ENCODE measurements around the gene PCDHA6.
"Not testable (repeated sequence)": the region's sequence is repeated elsewhere in the genome, so short reads cannot be mapped to it uniquely, and the experiment has no call there.

PCDHA6 gene

GRCh38 chr5:140827704-140828361, at the start of gene PCDHA6:
TSS of gene PCDHA6 (plus strand) at chr5:140827960. CDS start at chr5:140828092, 132 bp downstream.
- no peak for DNase-seq

GRCh38 chr5:140780512-140780911, 47.2 kb upstream of the PCDHA6 start:
- no peak for DNase-seq

- no peak for DNase-seq
Measured at GRCh38 chr5:140785905-140786686, 41.7 kb upstream of the PCDHA6 start, which contains the start of gene PCDHA1. TSS of gene PCDHA1 (plus strand) at chr5:140786140.

- DNase-seq: not testable (repeated sequence)
Measured at GRCh38 chr5:140787422-140787821, 40.3 kb upstream of the PCDHA6 start.

- not testable (repeated sequence) for DNase-seq
Measured at GRCh38 chr5:140787849-140788504, 39.8 kb upstream of the PCDHA6 start.

GRCh38 chr5:140791089-140791488, 36.7 kb upstream of the PCDHA6 start:
- DNase-seq: peak; percentile 79

- DNase-seq: no peak
Measured at GRCh38 chr5:140794595-140795258, 33.0 kb upstream of the PCDHA6 start, which contains the start of gene PCDHA2. TSS of gene PCDHA2 (plus strand) at chr5:140794852.

GRCh38 chr5:140795259-140795641, 32.5 kb upstream of the PCDHA6 start:
- DNase-seq: no peak

- DNase-seq: not testable (repeated sequence)
Measured at GRCh38 chr5:140796072-140796717, 31.6 kb upstream of the PCDHA6 start.

GRCh38 chr5:140796718-140797095, 31.1 kb upstream of the PCDHA6 start:
- no peak for DNase-seq

- DNase-seq: no peak
Measured at GRCh38 chr5:140800816-140801493, 26.8 kb upstream of the PCDHA6 start, which contains the start of gene PCDHA3. TSS of gene PCDHA3 (plus strand) at chr5:140801057.

GRCh38 chr5:140801494-140801841, 26.3 kb upstream of the PCDHA6 start:
- no peak for DNase-seq

- not testable (repeated sequence) for DNase-seq
Measured at GRCh38 chr5:140802381-140802780, 25.4 kb upstream of the PCDHA6 start.

GRCh38 chr5:140802781-140803271, 24.9 kb upstream of the PCDHA6 start:
- DNase-seq: no peak

GRCh38 chr5:140806834-140807775, 20.7 kb upstream of the PCDHA6 start, which contains the start of gene PCDHA4:
TSS of gene PCDHA4 (plus strand) at chr5:140807068.
- DNase-seq: no peak

- DNase-seq: not testable (repeated sequence)
Measured at GRCh38 chr5:140808241-140808888, 19.4 kb upstream of the PCDHA6 start.

- DNase-seq: no peak
Measured at GRCh38 chr5:140808889-140809291, 18.9 kb upstream of the PCDHA6 start.

GRCh38 chr5:140821375-140822280, 6.1 kb upstream of the PCDHA6 start, which contains the start of gene PCDHA5:
TSS of gene PCDHA5 (plus strand) at chr5:140821613.
- DNase-seq: no peak

GRCh38 chr5:140822281-140822629, 5.5 kb upstream of the PCDHA6 start:
- no peak for DNase-seq

Data from GF-D8 (cell line).